T-cell (primary cell): ENCODE data around the gene PARD3B. TPM values are rescaled to one million over a fixed set of nuclear protein-coding genes. Genes with fewer than 3 reads are reported as not detected.

Experiments used
- ATAC-seq, 4 experiments: fragments of 200-7000 bp in 3 of 4; fragments of 150-1000 bp in 1 of 4; cut with Tn5 transposase; replicated peaks in 1 of 4; 1 replicate in 3 of 4; 2 replicates in 1 of 4; pipeline ENCODE4 v1.10.0; 2021; ENCODE audit warnings: moderate library complexity in 3 of 4, mild to moderate bottlenecking in 2 of 4, moderate number of reproducible peaks in 1 of 4
- CTCF ChIA-PET, 2 donors: fragments of 300-600 bp; sonication (Branson Sonifier 250); formaldehyde crosslinking; loops; one replicate each; lab custom pipeline; 2022; ENCODE audit warnings: antibody characterized with exemption in 2 of 2; lab: Charles Lee
- POLR2A ChIA-PET, 2 donors: fragments of 300-600 bp; sonication (Branson Sonifier 250); formaldehyde crosslinking; loops; one replicate each; lab custom pipeline; 2022; ENCODE audit warnings: antibody characterized with exemption in 2 of 2; lab: Charles Lee
- DNase-seq, 35 experiments: peaks; one replicate each; pipeline versions ENCODE4 v3.0.0 to v3.0.0-alpha.2; 2013 to 2023
- H3K27ac ChIP-seq: one replicate; pipeline ENCODE4 v1.5.1; 2013; ENCODE audit warnings: low read length
- H3K27me3 ChIP-seq, 2 experiments: replicated peaks in 1 of 2; 1 replicate in 1 of 2; 2 replicates in 1 of 2; pipeline versions ENCODE4 v1.6.1 to v1.7.0; 2013; ENCODE audit warnings: low read length in 1 of 2, mixed read lengths in 1 of 2; ENCODE audit not compliant: control insufficient read depth in 2 of 2, insufficient read depth in 2 of 2; ENCODE audit errors: extremely low read depth in 1 of 2
- H3K36me3 ChIP-seq, 2 donors: 1 replicate in 1 of 2; 2 replicates in 1 of 2; pipeline versions ENCODE4 v1.6.1 to v1.7.0; 2013; ENCODE audit warnings: low read length in 1 of 2; ENCODE audit not compliant: control insufficient read depth in 2 of 2, insufficient read depth in 1 of 2; ENCODE audit errors: extremely low read depth in 1 of 2
- H3K4me1 ChIP-seq, 2 experiments: 1 replicate in 1 of 2; 2 replicates in 1 of 2; pipeline versions ENCODE4 v1.6.1 to v1.7.0; 2013; ENCODE audit warnings: low read length in 2 of 2, mixed read lengths in 1 of 2; ENCODE audit not compliant: insufficient read depth in 2 of 2, control insufficient read depth in 1 of 2; ENCODE audit errors: extremely low read depth in 1 of 2
- H3K4me3 ChIP-seq, 2 donors: 1 replicate in 1 of 2; 2 replicates in 1 of 2; pipeline versions ENCODE4 v1.5.1 to v1.7.0; 2013; ENCODE audit warnings: mild to moderate bottlenecking in 2 of 2, low read length in 1 of 2, moderate library complexity in 1 of 2; ENCODE audit not compliant: control insufficient read depth in 1 of 2; ENCODE audit errors: extremely low read depth in 1 of 2
- H3K9me3 ChIP-seq: 2 replicates; pipeline ENCODE4 v1.7.0; 2013
- H3K27ac Mint-ChIP-seq, 2 donors: one replicate each; pipeline ENCODE4 v1.8.0; 2020 to 2021; ENCODE audit warnings: mild to moderate bottlenecking in 2 of 2, mixed read lengths in 2 of 2
- H3K27me3 Mint-ChIP-seq, 2 donors: one replicate each; pipeline ENCODE4 v1.8.0; 2021 to 2022; ENCODE audit warnings: mixed read lengths in 2 of 2
- H3K36me3 Mint-ChIP-seq: one replicate; pipeline ENCODE4 v1.8.0; 2021; ENCODE audit warnings: mixed read lengths
- H3K4me1 Mint-ChIP-seq, 3 donors: one replicate each; pipeline ENCODE4 v1.8.0; 2020 to 2022; ENCODE audit warnings: mixed read lengths in 3 of 3, mild to moderate bottlenecking in 1 of 3
- H3K4me3 Mint-ChIP-seq, 3 donors: one replicate each; pipeline ENCODE4 v1.8.0; 2020 to 2022; ENCODE audit warnings: mild to moderate bottlenecking in 3 of 3, mixed read lengths in 3 of 3, moderate library complexity in 3 of 3
- H3K9me3 Mint-ChIP-seq, 3 donors: one replicate each; pipeline ENCODE4 v1.8.0; 2020 to 2022; ENCODE audit warnings: mixed read lengths in 3 of 3
- WGBS: methylation state at CpG from one replicate; pipeline ENCODE4 v1.1.5; 2013; ENCODE audit warnings: missing lambda C conversion rate; ENCODE audit not compliant: insufficient coverage; 5-methylcytosine and 5-hydroxymethylcytosine counted together
- total RNA-seq, 35 experiments: library from RNA in 6 of 35; stranded (reverse) in 6 of 35; fragments of 120-200 nt in 1 of 35; gene quantifications; one replicate each; pipeline versions ENCODE4 v1.2.1 to v1.2.4 and lab custom pipeline; 2013 to 2026

The PARD3B gene
- total RNA-seq, 5 donors from 2014 or later (not counting 1 experiment from before 2014, with no cell fraction given): 0.75 to 2.0 (median 1.6) TPM

DNA sequence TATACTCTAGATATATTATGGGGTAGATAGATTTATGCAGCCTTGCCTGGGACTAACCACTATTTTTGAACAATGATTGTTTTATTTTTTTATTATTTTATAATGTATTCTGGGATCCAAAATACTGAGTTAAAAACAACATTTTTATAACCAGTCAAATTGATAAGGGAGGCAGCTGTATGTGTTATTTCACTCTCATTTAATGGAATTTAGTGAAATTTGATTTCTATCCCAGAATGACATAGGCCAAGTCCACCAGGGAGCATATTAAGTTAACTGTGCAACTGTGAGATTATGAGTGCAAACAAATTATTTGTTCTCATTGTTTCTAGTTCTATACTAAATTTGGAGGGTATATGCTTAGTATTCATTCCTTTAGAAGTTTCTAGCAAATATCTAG lies 583.5 kb downstream of the PARD3B start:
- no peaks in the 10 kb centered on the region for H3K27me3 Mint-ChIP-seq
- peak overlapping the region; percentile 23 to 86 for H3K27ac Mint-ChIP-seq

GRCh38 chr2:205129531-205129930 lies 584.3 kb downstream of the PARD3B start:
- ATAC-seq (peak in 3 of 4 experiments; percentile 32 to 70 (median 48)), DNase-seq (peak in 1 of 35 experiments; percentile 13)
- Mint-ChIP-seq H3K4me3 (peak overlapping the region in 1 of 3 donors; percentile 33), H3K9me3 (peaks cover 0 to under 1% (median 0%) of the 10 kb centered on the region in 3 donors), H3K27ac (peak overlapping the region; percentile 66 to 86), H3K36me3 (no peaks in the 10 kb centered on the region), H3K27me3 (no peaks in the 10 kb centered on the region), H3K4me1 (peaks cover 21 to 25% (median 25%) of the 10 kb centered on the region in 3 donors)
- WGBS: 15% methylated on average over 2 of the region's 5 CpGs
- ChIA-PET CTCF (interaction anchor here in 1 of 2 donors (0.6 to 2.3 kb wide), 2 partner anchors 62 to 258 kb away, joined by 3 to 26 read pairs; no protein-coding TSS in a partner anchor), POLR2A (no interaction called here)
- Histone ChIP-seq H3K9me3 (no peaks in the 10 kb centered on the region), H3K27ac (peak overlapping the region; percentile 3), H3K4me3 (no peak overlapping the region), H3K36me3 (no peaks in the 10 kb centered on the region), H3K4me1 (peaks cover 3 to 21% of the 10 kb centered on the region in 2 experiments), H3K27me3 (no peaks in the 10 kb centered on the region)

More for the DNA sequence above, 583.5 kb downstream of the PARD3B start:
- H3K4me3 ChIP-seq: no peak overlapping the region
- Mint-ChIP-seq H3K4me1 (peaks cover 21 to 25% (median 25%) of the 10 kb centered on the region in 3 donors), H3K36me3 (no peaks in the 10 kb centered on the region), H3K4me3 (peak overlapping the region in 1 of 3 donors; percentile 33), H3K9me3 (no peaks in the 10 kb centered on the region)
- peaks cover 3 to 21% of the 10 kb centered on the region in 2 experiments for H3K4me1 ChIP-seq
- no peaks in the 10 kb centered on the region for H3K27me3 ChIP-seq
- DNase-seq (no peak), ATAC-seq (no peak)
- CTCF ChIA-PET: interaction anchor here in 1 of 2 donors (0.7 kb wide), 1 partner anchor 79 kb away, joined by 3 read pairs; no protein-coding TSS in a partner anchor
- no peaks in the 10 kb centered on the region for H3K9me3 ChIP-seq
- H3K27ac ChIP-seq: no peak overlapping the region
- H3K36me3 ChIP-seq: no peaks in the 10 kb centered on the region
- POLR2A ChIA-PET: no interaction called here

- peak overlapping the region; percentile 66 to 86 for H3K27ac Mint-ChIP-seq
- no peaks in the 10 kb centered on the region for H3K9me3 ChIP-seq
- DNase-seq: peak in 1 of 35 experiments; percentile 39
- peak overlapping the region; percentile 3 for H3K27ac ChIP-seq
- peaks cover 3 to 21% of the 10 kb centered on the region in 2 experiments for H3K4me1 ChIP-seq
- no peaks in the 10 kb centered on the region for H3K36me3 ChIP-seq
- no peaks in the 10 kb centered on the region for H3K27me3 Mint-ChIP-seq
- POLR2A ChIA-PET: interaction anchor here (0.6 kb wide), 2 partner anchors 252 to 255 kb away, joined by 3 read pairs; no protein-coding TSS in a partner anchor
- H3K27me3 ChIP-seq: no peaks in the 10 kb centered on the region
- CTCF ChIA-PET: interaction anchor here (0.6 to 2.3 kb wide), 6 partner anchors 20 to 790 kb away, joined by 3 to 26 read pairs (median 4); no protein-coding TSS in a partner anchor
- peak overlapping the region in 1 of 3 donors; percentile 33 for H3K4me3 Mint-ChIP-seq
- peaks cover 0 to 3% (median 0%) of the 10 kb centered on the region in 3 donors for H3K9me3 Mint-ChIP-seq
- ATAC-seq: peak in 3 of 4 experiments; percentile 19 to 41 (median 32)
- no peaks in the 10 kb centered on the region for H3K36me3 Mint-ChIP-seq
- peaks cover 21 to 25% (median 25%) of the 10 kb centered on the region in 3 donors for H3K4me1 Mint-ChIP-seq
- whole genome bisulfite sequencing: 92% methylated on average over 2 of the region's 4 CpGs
- H3K4me3 ChIP-seq: no peak overlapping the region
Measured at GRCh38 chr2:205130111-205130829, 585.0 kb downstream of the PARD3B start.

DNA sequence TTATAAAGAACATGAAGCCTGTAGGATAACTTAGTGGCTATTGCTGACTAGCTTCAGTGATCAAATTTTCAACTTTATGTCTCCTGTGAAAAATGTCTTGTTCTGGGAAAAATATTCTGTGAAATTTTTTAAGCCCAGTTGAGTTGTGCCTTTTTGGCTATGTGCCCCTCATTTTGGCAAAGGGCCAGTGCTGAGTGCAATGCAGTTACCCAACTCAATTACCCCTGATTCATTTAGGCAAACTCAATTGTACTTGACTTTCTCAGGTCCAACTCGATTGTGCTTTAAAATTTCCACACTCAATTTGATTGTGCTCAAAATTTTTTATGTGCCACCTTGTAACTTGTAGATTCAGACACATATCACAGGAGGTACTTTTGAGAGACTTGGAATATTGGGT lies 588.3 kb downstream of the PARD3B start:
- ATAC-seq (no peak), DNase-seq (no peak)
- Histone ChIP-seq H3K27me3 (no peaks in the 10 kb centered on the region), H3K9me3 (no peaks in the 10 kb centered on the region), H3K36me3 (no peaks in the 10 kb centered on the region), H3K4me1 (peaks cover 3 to 20% of the 10 kb centered on the region in 2 experiments), H3K27ac (no peak overlapping the region), H3K4me3 (no peak overlapping the region)
- no CpG with 5 or more reads among the region's 1 CpG for WGBS
- CTCF ChIA-PET: no interaction called here
- POLR2A ChIA-PET: no interaction called here
- H3K4me1 Mint-ChIP-seq: peaks cover 20 to 21% (median 20%) of the 10 kb centered on the region in 3 donors
- H3K27ac Mint-ChIP-seq: no peak overlapping the region
- no peak overlapping the region for H3K4me3 Mint-ChIP-seq
- H3K27me3 Mint-ChIP-seq: no peaks in the 10 kb centered on the region
- H3K36me3 Mint-ChIP-seq: no peaks in the 10 kb centered on the region
- H3K9me3 Mint-ChIP-seq: peaks cover 0 to 5% (median 3%) of the 10 kb centered on the region in 3 donors

DNA sequence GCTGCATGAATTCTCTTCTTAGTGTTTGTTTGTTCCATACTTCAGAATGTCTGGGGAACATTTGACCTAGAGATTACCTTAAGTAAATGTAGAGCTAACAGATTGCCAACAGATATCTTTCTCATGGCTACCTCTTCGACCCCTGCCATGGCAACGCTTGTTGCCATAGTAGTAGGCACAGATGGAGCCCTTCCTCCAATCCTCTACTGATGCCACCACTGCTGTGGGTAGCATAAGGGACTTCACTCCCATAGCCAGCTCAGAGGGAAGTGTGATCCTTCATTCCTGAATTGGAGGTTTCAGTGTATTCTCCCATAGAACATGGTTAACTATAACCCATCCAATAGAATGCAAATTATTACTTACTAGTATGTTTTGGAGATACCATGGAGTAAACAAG lies 593.5 kb downstream of the PARD3B start:
- peaks cover 0 to 5% (median 3%) of the 10 kb centered on the region in 3 donors for H3K9me3 Mint-ChIP-seq
- H3K36me3 ChIP-seq: no peaks in the 10 kb centered on the region
- ATAC-seq: no peak
- ChIA-PET POLR2A (interaction anchor here in 1 of 2 donors (0.7 kb wide), 1 partner anchor 171 kb away, joined by 3 read pairs; no protein-coding TSS in a partner anchor), CTCF (no interaction called here)
- H3K27ac ChIP-seq: no peak overlapping the region
- H3K27ac Mint-ChIP-seq: no peak overlapping the region
- no peak overlapping the region for H3K4me3 Mint-ChIP-seq
- H3K36me3 Mint-ChIP-seq: no peaks in the 10 kb centered on the region
- no peaks in the 10 kb centered on the region for H3K4me1 ChIP-seq
- no peak for DNase-seq
- no peaks in the 10 kb centered on the region for H3K27me3 ChIP-seq
- no peak overlapping the region for H3K4me3 ChIP-seq
- H3K9me3 ChIP-seq: no peaks in the 10 kb centered on the region
- WGBS: no CpG with 5 or more reads among the region's 2 CpGs
- peaks cover 6 to 7% (median 7%) of the 10 kb centered on the region in 3 donors for H3K4me1 Mint-ChIP-seq
- H3K27me3 Mint-ChIP-seq: no peaks in the 10 kb centered on the region

GRCh38 chr2:205139822-205140463 lies 594.7 kb downstream of the PARD3B start:
- CTCF ChIA-PET: interaction anchor here in 1 of 2 donors (0.6 kb wide), 1 partner anchor 9 kb away, joined by 3 read pairs; no protein-coding TSS in a partner anchor
- H3K27ac Mint-ChIP-seq: peak overlapping the region; percentile 16 to 74
- 53% methylated on average over 3 of the region's 8 CpGs for WGBS
- Histone ChIP-seq H3K4me1 (no peaks in the 10 kb centered on the region), H3K27ac (no peak overlapping the region), H3K36me3 (no peaks in the 10 kb centered on the region), H3K9me3 (no peaks in the 10 kb centered on the region), H3K4me3 (peak overlapping the region in 1 of 2 donors; percentile 40), H3K27me3 (no peaks in the 10 kb centered on the region)
- peak overlapping the region in 1 of 3 donors; percentile 51 for H3K4me3 Mint-ChIP-seq
- peaks cover 6 to 7% (median 7%) of the 10 kb centered on the region in 3 donors for H3K4me1 Mint-ChIP-seq
- DNase-seq (no peak), ATAC-seq (no peak)
- H3K36me3 Mint-ChIP-seq: no peaks in the 10 kb centered on the region
- no peaks in the 10 kb centered on the region for H3K27me3 Mint-ChIP-seq
- peaks cover 0 to 8% (median 4%) of the 10 kb centered on the region in 3 donors for H3K9me3 Mint-ChIP-seq
- POLR2A ChIA-PET: no interaction called here
